Gastrocnemius medialis (tissue), 4 donors: ENCODE measurements around the gene LRRC75B.
"Not testable (repeated sequence)": the region's sequence is repeated elsewhere in the genome, so short reads cannot be mapped to it uniquely, and the experiment has no call there.

Experiments
- CTCF ChIP-seq, 5 experiments: fragments of 450-650 bp in 3 of 5; fragments of 200-600 bp in 2 of 5; sonication (generic) in 2 of 5; IDR thresholded peaks in 4 of 5; conservative IDR thresholded peaks in 1 of 5; 1 replicate in 4 of 5; 2 replicates in 1 of 5; pipeline ENCODE4 v1.5.1; 2016 to 2019; ENCODE audit warnings: antibody characterized with exemption in 5 of 5, mild to moderate bottlenecking in 3 of 5, moderate library complexity in 3 of 5
- POLR2A ChIP-seq, 2 donors: fragments of 450-650 bp; IDR thresholded peaks; one replicate each; pipeline ENCODE4 v1.6.1; 2017; ENCODE audit warnings: antibody characterized with exemption in 2 of 2, mild to moderate bottlenecking in 2 of 2, moderate library complexity in 2 of 2

GRCh38 chr22:24633231-24634023, 40.6 kb upstream of the LRRC75B start:
- not testable (repeated sequence) for TF ChIP-seq CTCF (IDR thresholded peaks at IDR 0.05 in 4 of 5, conservative IDR thresholded peaks at IDR 0.05 in 1 of 5); POLR2A (IDR thresholded peaks at IDR 0.05)
